SU-DHL-6 (cell line): ENCODE data around the gene ANKRD18B.
"Not testable (repeated sequence)": the region's sequence is repeated elsewhere in the genome, so short reads cannot be mapped to it uniquely, and the experiment has no call there.

Source experiments
- H2AFZ ChIP-seq: fragments of 200-600 bp; sonication (generic); 2 replicates; pipeline ENCODE4 v1.6.1; 2014; ENCODE audit warnings: low read depth, mild to moderate bottlenecking, moderate library complexity, mixed read lengths, antibody characterized with exemption, low read length; ENCODE audit not compliant: severe bottlenecking
- H3F3A ChIP-seq: fragments of 200-600 bp; shearing (Covaris generic); 2 replicates; pipeline ENCODE4 v1.6.0; 2016; ENCODE audit warnings: antibody characterized with exemption, mild to moderate bottlenecking; ENCODE audit not compliant: insufficient read depth
- H3K27ac ChIP-seq: fragments of 200-600 bp; sonication (generic); 2 replicates; pipeline ENCODE4 v1.5.1; 2016; ENCODE audit warnings: low read depth, mild to moderate bottlenecking, low read length, moderate library complexity, mixed read lengths
- H3K27me3 ChIP-seq: fragments of 200-600 bp; sonication (generic), shearing (Covaris generic); 2 replicates; pipeline ENCODE4 v1.6.0; 2014; ENCODE audit warnings: mild to moderate bottlenecking, low read length
- H3K36me3 ChIP-seq: fragments of 200-600 bp; sonication (generic); 2 replicates; pipeline ENCODE4 v1.6.1; 2014; ENCODE audit warnings: mild to moderate bottlenecking, low read length, mixed read lengths
- H3K4me2 ChIP-seq: fragments of 300-600, 200-600 bp; shearing (Covaris generic), sonication (generic); 2 replicates; pipeline ENCODE4 v1.6.0; 2014; ENCODE audit warnings: low read length, low read depth, mild to moderate bottlenecking; ENCODE audit not compliant: poor library complexity, severe bottlenecking
- H3K4me3 ChIP-seq: fragments of 200-600 bp; sonication (generic); 2 replicates; pipeline ENCODE4 v1.5.1; 2014; ENCODE audit warnings: antibody characterized with exemption, low read length, mild to moderate bottlenecking, mixed read lengths; ENCODE audit not compliant: insufficient read depth, poor library complexity, severe bottlenecking
- H3K79me2 ChIP-seq: fragments of 200-600 bp; sonication (generic); 2 replicates; pipeline ENCODE4 v1.6.1; 2014; ENCODE audit warnings: mild to moderate bottlenecking, low read length, moderate library complexity; ENCODE audit not compliant: insufficient read depth
- H3K9ac ChIP-seq: fragments of 200-600 bp; sonication (generic); 2 replicates; pipeline ENCODE4 v1.7.0; 2014; ENCODE audit warnings: mild to moderate bottlenecking, low read length
- H3K9me2 ChIP-seq: fragments of 200-600 bp; sonication (generic); replicated peaks from 2 replicates; pipeline ENCODE4 v1.6.1; 2014; ENCODE audit warnings: low read length; ENCODE audit not compliant: insufficient read depth
- H3K9me3 ChIP-seq: fragments of 200-600 bp; sonication (generic); 2 replicates; pipeline ENCODE4 v1.6.1; 2014; ENCODE audit warnings: low read length, mixed read lengths; ENCODE audit not compliant: insufficient read depth
- H4K20me1 ChIP-seq: fragments of 200-600 bp; sonication (generic); 2 replicates; pipeline ENCODE4 v1.6.1; 2014; ENCODE audit warnings: low read depth, mild to moderate bottlenecking, antibody characterized with exemption, low read length, moderate library complexity, mixed read lengths
- EZH2phosphoT487 ChIP-seq: fragments of 200-600 bp; sonication (generic), shearing (Covaris generic); conservative IDR thresholded peaks from 2 replicates; pipeline ENCODE4 v1.6.1; 2018; ENCODE audit warnings: mild to moderate bottlenecking, antibody characterized with exemption, low read length, moderate library complexity, mixed read lengths
- TF ChIP-seq, protein P1 (sequence below): fragments of 200-600 bp; sonication (generic); IDR thresholded peaks from one replicate; pipeline ENCODE4 v1.5.1; 2017; ENCODE audit warnings: antibody characterized with exemption, mild to moderate bottlenecking, low read length, moderate library complexity; ENCODE audit not compliant: insufficient read depth, poor library complexity, severe bottlenecking

The ANKRD18B gene

GRCh38 chr9:33524306-33524947 lies 376 bp downstream of the ANKRD18B start:
- TF ChIP-seq EZH2phosphoT487: no peak
- TF ChIP-seq, protein P1, sequence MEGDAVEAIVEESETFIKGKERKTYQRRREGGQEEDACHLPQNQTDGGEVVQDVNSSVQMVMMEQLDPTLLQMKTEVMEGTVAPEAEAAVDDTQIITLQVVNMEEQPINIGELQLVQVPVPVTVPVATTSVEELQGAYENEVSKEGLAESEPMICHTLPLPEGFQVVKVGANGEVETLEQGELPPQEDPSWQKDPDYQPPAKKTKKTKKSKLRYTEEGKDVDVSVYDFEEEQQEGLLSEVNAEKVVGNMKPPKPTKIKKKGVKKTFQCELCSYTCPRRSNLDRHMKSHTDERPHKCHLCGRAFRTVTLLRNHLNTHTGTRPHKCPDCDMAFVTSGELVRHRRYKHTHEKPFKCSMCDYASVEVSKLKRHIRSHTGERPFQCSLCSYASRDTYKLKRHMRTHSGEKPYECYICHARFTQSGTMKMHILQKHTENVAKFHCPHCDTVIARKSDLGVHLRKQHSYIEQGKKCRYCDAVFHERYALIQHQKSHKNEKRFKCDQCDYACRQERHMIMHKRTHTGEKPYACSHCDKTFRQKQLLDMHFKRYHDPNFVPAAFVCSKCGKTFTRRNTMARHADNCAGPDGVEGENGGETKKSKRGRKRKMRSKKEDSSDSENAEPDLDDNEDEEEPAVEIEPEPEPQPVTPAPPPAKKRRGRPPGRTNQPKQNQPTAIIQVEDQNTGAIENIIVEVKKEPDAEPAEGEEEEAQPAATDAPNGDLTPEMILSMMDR: no peak
- H3K9me3 ChIP-seq: no peaks in the 10 kb centered on the region
- no peaks in the 10 kb centered on the region for H3F3A ChIP-seq
- no peak overlapping the region for H2AFZ ChIP-seq
- no peak overlapping the region for H3K27ac ChIP-seq
- no peak overlapping the region for H3K4me2 ChIP-seq
- no peaks in the 10 kb centered on the region for H3K36me3 ChIP-seq
- H3K27me3 ChIP-seq: no peaks in the 10 kb centered on the region
- no peaks in the 10 kb centered on the region for H4K20me1 ChIP-seq
- no peak overlapping the region for H3K4me3 ChIP-seq
- no peaks in the 10 kb centered on the region for H3K79me2 ChIP-seq
- no peaks in the 10 kb centered on the region for H3K9me2 ChIP-seq
- H3K9ac ChIP-seq: no peak overlapping the region

GRCh38 chr9:33528069-33528468 lies 4.0 kb downstream of the ANKRD18B start:
- not testable (repeated sequence) for H4K20me1 ChIP-seq, H3K9ac ChIP-seq, H3K9me2 ChIP-seq, H3F3A ChIP-seq, H3K27ac ChIP-seq, H3K79me2 ChIP-seq, H3K9me3 ChIP-seq, H3K4me2 ChIP-seq, H3K4me3 ChIP-seq, H2AFZ ChIP-seq, H3K27me3 ChIP-seq, H3K36me3 ChIP-seq

- not testable (repeated sequence) for H3K9me2 ChIP-seq, H3K9ac ChIP-seq, H3K79me2 ChIP-seq, H3K27ac ChIP-seq, H3F3A ChIP-seq, H2AFZ ChIP-seq, H3K4me3 ChIP-seq, H4K20me1 ChIP-seq, H3K4me2 ChIP-seq, H3K27me3 ChIP-seq, H3K9me3 ChIP-seq, H3K36me3 ChIP-seq
Observed at GRCh38 chr9:33533958-33534357, 9.9 kb downstream of the ANKRD18B start.

DNA sequence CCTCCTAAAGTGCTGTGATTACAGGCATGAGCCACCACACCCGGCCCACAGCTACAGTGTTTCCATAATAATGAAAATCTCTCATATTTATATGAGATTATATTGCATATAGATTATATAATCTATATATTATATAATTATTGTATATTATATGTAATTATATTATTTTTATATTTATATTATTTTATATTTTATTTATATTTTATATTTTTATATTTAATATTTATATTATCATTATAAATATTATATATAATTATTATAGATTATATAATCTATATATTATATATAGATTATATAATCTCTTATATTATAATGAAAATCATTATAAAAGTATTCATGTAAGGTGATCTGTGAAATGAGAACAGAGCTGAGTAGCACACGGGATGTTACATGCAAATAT lies 11.5 kb downstream of the ANKRD18B start:
- TF ChIP-seq, protein P1: no peak
- no peak for TF ChIP-seq EZH2phosphoT487
- H3K9ac ChIP-seq: no peak overlapping the region
- H3K27ac ChIP-seq: no peak overlapping the region
- no peaks in the 10 kb centered on the region for H3K9me3 ChIP-seq
- H3F3A ChIP-seq: no peaks in the 10 kb centered on the region
- no peaks in the 10 kb centered on the region for H3K79me2 ChIP-seq
- H3K36me3 ChIP-seq: no peaks in the 10 kb centered on the region
- H3K4me3 ChIP-seq: no peak overlapping the region
- H3K4me2 ChIP-seq: no peak overlapping the region
- H3K27me3 ChIP-seq: no peaks in the 10 kb centered on the region
- H4K20me1 ChIP-seq: no peaks in the 10 kb centered on the region
- H2AFZ ChIP-seq: no peak overlapping the region
- no peaks in the 10 kb centered on the region for H3K9me2 ChIP-seq

- H3K9me2 ChIP-seq, H3F3A ChIP-seq, H3K79me2 ChIP-seq, H3K9ac ChIP-seq, H4K20me1 ChIP-seq, H3K9me3 ChIP-seq, H3K36me3 ChIP-seq, H3K27ac ChIP-seq, H3K4me2 ChIP-seq, H2AFZ ChIP-seq, H3K4me3 ChIP-seq, H3K27me3 ChIP-seq: not testable (repeated sequence)
Observed at GRCh38 chr9:33543463-33543862, 19.4 kb downstream of the ANKRD18B start.

DNA sequence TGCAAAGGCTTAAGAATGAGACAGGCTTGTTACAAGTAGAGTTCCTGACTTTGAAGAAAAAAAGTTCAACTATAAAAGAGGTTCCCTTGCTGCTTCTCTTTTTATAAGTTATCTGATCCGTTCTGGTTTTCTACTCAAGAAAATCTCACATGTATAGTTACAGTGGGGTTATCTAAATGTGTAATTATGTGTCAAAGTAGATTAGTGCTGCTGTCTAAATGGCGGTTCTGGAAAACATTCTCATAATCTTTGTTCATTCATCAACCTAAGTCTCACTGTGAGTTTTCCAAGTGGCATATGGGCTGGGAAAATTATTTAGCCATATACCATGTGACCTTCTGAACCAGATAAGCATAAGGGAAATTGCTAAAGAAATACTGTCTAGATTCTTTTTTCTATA lies 21.7 kb downstream of the ANKRD18B start:
- H3K9me3 ChIP-seq, H3F3A ChIP-seq, H3K9ac ChIP-seq, H3K27me3 ChIP-seq, H3K27ac ChIP-seq, H4K20me1 ChIP-seq, H3K79me2 ChIP-seq, H3K4me3 ChIP-seq, H3K36me3 ChIP-seq, H3K9me2 ChIP-seq, H3K4me2 ChIP-seq, H2AFZ ChIP-seq: not testable (repeated sequence)

- H2AFZ ChIP-seq, H3F3A ChIP-seq, H3K4me3 ChIP-seq, H3K36me3 ChIP-seq, H3K9ac ChIP-seq, H3K9me2 ChIP-seq, H3K27me3 ChIP-seq, H3K27ac ChIP-seq, H3K79me2 ChIP-seq, H3K4me2 ChIP-seq, H4K20me1 ChIP-seq, H3K9me3 ChIP-seq: not testable (repeated sequence)
Observed at GRCh38 chr9:33548816-33549215, 24.8 kb downstream of the ANKRD18B start.
